ENCODE data around the gene IL11. TPM values are rescaled to one million over a fixed set of nuclear protein-coding genes. Genes with fewer than 3 reads are reported as not detected.
"Not testable (repeated sequence)": the region's sequence is repeated elsewhere in the genome, so short reads cannot be mapped to it uniquely, and the experiment has no call there.

The IL11 gene
- polyA plus RNA-seq, 4 donors, result 0.19 to 0.67 TPM; not detected in 2

DNA sequence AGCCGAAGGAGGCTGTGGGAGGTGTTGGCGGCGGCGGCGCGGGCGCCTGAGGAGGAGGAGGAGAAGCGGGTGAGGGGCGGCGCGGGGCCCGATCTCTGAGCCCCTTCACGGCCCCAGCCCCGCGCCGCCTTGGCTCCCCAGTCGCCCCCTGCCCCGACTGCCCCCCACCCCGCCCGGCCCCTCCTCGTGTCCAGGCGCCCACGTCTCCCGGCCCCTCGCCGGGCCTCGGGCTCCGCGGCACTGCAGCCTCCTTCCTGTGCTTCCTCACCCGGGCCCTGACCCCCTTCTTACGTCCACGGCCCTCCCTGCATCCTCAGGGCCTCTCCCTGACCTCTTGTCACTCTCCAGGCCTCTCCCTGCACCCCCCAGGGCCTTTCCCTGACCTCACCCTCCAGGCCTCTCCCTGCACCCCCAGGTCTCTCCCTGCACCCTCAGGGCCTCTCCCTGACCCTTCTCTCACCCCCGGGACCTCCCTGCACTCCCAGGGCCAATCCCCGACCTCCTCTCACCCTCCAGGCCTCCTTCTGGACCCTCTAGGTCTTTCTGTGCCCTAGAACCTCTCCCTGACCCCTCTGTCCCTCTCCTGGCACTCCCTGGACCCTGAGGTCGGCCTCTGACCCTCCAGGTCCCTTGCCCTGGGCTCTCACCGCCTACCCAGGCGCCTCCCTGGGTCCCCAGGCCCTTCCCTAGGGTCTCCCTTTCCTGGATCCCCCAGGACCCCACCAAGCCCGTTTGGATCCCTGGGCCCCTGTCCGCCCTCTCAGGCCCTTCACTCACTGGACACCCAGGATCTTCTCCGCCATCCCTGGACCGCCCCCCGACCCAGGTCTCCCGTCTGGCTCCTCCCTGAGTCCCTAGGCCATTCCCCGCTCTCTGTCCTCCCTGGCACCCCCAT lies 30.1 kb downstream of the IL11 start:
- DNase-seq, result peak; percentile 24 to 70
- H3K9me3 ChIP-seq (ENCODE audit: control insufficient read depth in 2 of 2, insufficient read depth in 1 of 2, low read depth in 1 of 2, low read length in 1 of 2), result no peaks in the 10 kb centered on the region
- WGBS, 3 donors, result 2 to 5% (median 3%) methylated on average over 19 to 44 of the region's 44 CpGs
- no peak for FAIRE-seq
- H3K4me1 ChIP-seq (ENCODE audit: control insufficient read depth in 3 of 3, insufficient read depth in 2 of 3, low read depth in 1 of 3, low read length in 2 of 3), result peaks cover 0 to 12% (median 4%) of the 10 kb centered on the region in 3 donors
- H3K27ac ChIP-seq (ENCODE audit: low read depth in 1 of 3, low read length in 2 of 3), result peak overlapping the region; percentile 46 to 94 (median 86)
- H3K36me3 ChIP-seq (ENCODE audit: control insufficient read depth in 3 of 3, insufficient read depth in 2 of 3, low read depth in 1 of 3, low read length in 3 of 3), result peaks cover 0 to 35% (median 0%) of the 10 kb centered on the region in 3 donors
- H3K27me3 ChIP-seq (ENCODE audit: control insufficient read depth in 3 of 3, insufficient read depth in 3 of 3, low read length in 3 of 3), result no peaks in the 10 kb centered on the region
- peak overlapping the region; percentile 60 to 67 (median 64) for H3K4me3 ChIP-seq (ENCODE audit: low read depth in 1 of 3, low read length in 3 of 3)

DNA sequence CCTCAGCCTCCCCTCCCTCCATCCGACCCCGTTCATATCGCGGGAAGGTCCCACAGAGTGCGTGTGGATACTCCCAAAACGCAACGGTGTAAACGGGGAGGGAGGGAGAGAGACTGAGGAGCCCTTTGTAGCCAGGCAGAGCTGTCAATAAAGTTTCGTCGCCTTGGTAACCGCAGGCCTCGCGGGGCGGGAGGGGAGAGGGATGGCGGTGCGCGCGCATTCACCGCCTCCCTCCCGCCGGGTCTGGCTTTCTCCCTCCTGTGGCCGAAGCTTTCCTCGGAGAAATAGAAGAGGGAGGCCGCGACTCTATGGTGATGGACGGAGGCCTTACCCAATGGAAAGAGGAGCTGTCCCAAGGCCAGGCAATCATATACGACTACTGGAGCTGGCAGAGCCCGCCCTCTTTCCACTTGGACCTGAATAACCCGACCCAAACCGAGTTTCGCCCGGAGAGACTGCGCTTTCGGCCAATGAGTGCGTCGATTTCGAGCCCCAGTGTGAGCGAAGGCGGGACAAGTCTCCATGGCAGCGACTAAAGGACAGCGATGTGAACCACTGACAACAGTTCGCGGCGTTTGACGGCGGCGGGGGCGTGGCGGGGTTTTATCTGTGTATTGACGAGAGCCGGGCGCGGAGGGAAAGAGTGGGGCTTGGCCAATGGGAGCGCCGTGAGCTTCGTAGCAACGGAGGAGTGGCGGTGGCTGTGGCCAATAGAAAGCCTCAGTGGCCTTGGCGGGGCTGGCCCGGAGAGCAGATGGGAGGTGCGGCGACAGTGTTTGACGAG lies 31.0 kb downstream of the IL11 start, which contains the start of gene KMT5C:
Gene KMT5C (plus strand): TSS at position 772 of the 784 bp plus-strand sequence. CDS start 2,061 bp downstream, outside the sequence.
- Histone ChIP-seq H3K4me3 (ENCODE audit: low read depth in 1 of 3, low read length in 3 of 3) (peak within 1 kb of the TSS; percentile 60 to 67 (median 64)), H3K36me3 (ENCODE audit: control insufficient read depth in 3 of 3, insufficient read depth in 2 of 3, low read depth in 1 of 3, low read length in 3 of 3) (peaks cover 0 to 27% (median 0%) of the 10 kb centered on the region in 3 donors), H3K27me3 (ENCODE audit: control insufficient read depth in 3 of 3, insufficient read depth in 3 of 3, low read length in 3 of 3) (no peaks in the 10 kb centered on the region), H3K27ac (ENCODE audit: low read depth in 1 of 3, low read length in 2 of 3) (peak within 1 kb of the TSS; percentile 93 to 99 (median 95)), H3K9me3 (ENCODE audit: control insufficient read depth in 2 of 2, insufficient read depth in 1 of 2, low read depth in 1 of 2, low read length in 1 of 2) (no peaks in the 10 kb centered on the region), H3K4me1 (ENCODE audit: control insufficient read depth in 3 of 3, insufficient read depth in 2 of 3, low read depth in 1 of 3, low read length in 2 of 3) (peaks cover 0 to 17% (median 4%) of the 10 kb centered on the region in 3 donors)
- 0% methylated on average over 59 to 63 of the region's 63 CpGs for WGBS, 3 donors
- peak; percentile 96 for FAIRE-seq
- DNase-seq, result peak; percentile 100

DNA sequence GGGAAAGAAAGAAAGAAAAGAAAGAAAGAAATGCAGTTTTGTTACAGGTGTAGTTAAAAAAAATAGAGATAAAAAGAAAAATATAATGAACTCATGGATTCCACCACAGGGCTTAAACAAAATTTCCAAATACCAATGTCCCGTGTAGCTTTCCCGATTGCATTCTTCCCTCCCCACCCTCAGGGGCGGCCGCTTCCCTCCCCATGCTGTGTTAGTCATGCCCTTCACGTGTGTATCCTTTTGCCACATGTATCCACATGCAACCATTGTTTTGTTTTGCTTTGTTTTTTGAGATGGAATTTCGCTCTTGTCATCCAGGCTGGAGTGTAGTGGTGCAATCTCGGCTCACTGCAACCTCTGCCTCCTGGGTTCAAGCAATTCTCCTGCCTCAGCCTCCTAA lies 34.2 kb downstream of the IL11 start:
- H3K36me3 ChIP-seq (ENCODE audit: control insufficient read depth in 3 of 3, insufficient read depth in 2 of 3, low read depth in 1 of 3, low read length in 3 of 3), result no peaks in the 10 kb centered on the region
- WGBS, 3 donors, result 82 to 87% (median 85%) methylated on average over 7 of the region's 7 CpGs
- H3K4me1 ChIP-seq (ENCODE audit: control insufficient read depth in 3 of 3, insufficient read depth in 2 of 3, low read depth in 1 of 3, low read length in 2 of 3), result peaks cover 0 to 23% (median 4%) of the 10 kb centered on the region in 3 donors
- no peaks in the 10 kb centered on the region for H3K27me3 ChIP-seq (ENCODE audit: control insufficient read depth in 3 of 3, insufficient read depth in 3 of 3, low read length in 3 of 3)
- FAIRE-seq (no peak), DNase-seq (no peak)
- no peaks in the 10 kb centered on the region for H3K9me3 ChIP-seq (ENCODE audit: control insufficient read depth in 2 of 2, insufficient read depth in 1 of 2, low read depth in 1 of 2, low read length in 1 of 2)
- H3K27ac ChIP-seq (ENCODE audit: low read depth in 1 of 3, low read length in 2 of 3), result no peak overlapping the region
- H3K4me3 ChIP-seq (ENCODE audit: low read depth in 1 of 3, low read length in 3 of 3), result no peak overlapping the region

DNA sequence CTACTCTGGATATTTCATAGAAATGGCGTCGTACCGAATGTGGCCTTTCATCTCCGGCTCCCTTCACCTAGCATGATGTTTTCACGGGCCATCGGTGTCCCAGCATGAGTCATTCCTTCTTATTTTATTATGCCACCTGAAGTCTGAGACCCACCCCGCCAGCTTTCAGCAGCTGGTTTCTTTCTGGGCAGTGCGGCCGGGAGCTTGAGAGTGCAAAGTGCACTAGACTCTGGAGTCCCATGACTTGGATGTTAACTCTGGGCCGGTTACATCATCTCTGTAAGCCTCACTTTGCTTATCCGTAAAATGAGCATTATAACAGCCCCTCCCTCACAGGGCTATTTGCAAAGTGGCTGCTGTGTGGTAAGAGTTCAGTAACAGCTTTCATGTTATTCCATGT lies 36.4 kb downstream of the IL11 start:
- Histone ChIP-seq H3K4me3 (ENCODE audit: low read depth in 1 of 3, low read length in 3 of 3) (no peak overlapping the region), H3K4me1 (ENCODE audit: control insufficient read depth in 3 of 3, insufficient read depth in 2 of 3, low read depth in 1 of 3, low read length in 2 of 3) (peaks cover 0 to 23% (median 0%) of the 10 kb centered on the region in 3 donors), H3K36me3 (ENCODE audit: control insufficient read depth in 3 of 3, insufficient read depth in 2 of 3, low read depth in 1 of 3, low read length in 3 of 3) (no peaks in the 10 kb centered on the region), H3K27me3 (ENCODE audit: control insufficient read depth in 3 of 3, insufficient read depth in 3 of 3, low read length in 3 of 3) (no peaks in the 10 kb centered on the region), H3K9me3 (ENCODE audit: control insufficient read depth in 2 of 2, insufficient read depth in 1 of 2, low read depth in 1 of 2, low read length in 1 of 2) (no peaks in the 10 kb centered on the region), H3K27ac (ENCODE audit: low read depth in 1 of 3, low read length in 2 of 3) (peak overlapping the region; percentile 80 to 93 (median 89))
- DNase-seq, result peak; percentile 96 to 98
- WGBS, 3 donors, result 16 to 57% (median 42%) methylated on average over 11 of the region's 11 CpGs
- FAIRE-seq, result no peak

DNA sequence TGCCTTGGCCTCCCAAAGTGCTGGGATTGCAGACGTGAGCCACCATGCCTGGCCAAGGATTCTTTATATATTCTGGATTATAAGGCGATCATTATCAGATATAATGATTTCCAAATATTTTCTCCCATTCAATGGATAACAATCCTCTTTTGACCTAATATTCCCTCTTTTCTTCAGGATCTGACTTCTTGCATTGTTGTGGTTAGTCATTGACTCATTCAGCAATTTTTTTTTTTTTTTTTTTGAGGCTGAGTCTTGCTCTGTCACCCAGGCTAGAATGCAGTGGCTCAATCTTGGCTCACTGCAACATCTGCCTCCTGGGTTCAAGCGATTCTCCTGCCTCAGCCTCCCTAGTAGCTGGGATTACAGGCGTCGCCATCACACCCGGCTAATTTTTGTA lies 40.5 kb downstream of the IL11 start:
- H3K27me3 ChIP-seq (ENCODE audit: control insufficient read depth in 3 of 3, insufficient read depth in 3 of 3, low read length in 3 of 3); H3K36me3 ChIP-seq (ENCODE audit: control insufficient read depth in 3 of 3, insufficient read depth in 2 of 3, low read depth in 1 of 3, low read length in 3 of 3); DNase-seq; H3K9me3 ChIP-seq (ENCODE audit: control insufficient read depth in 2 of 2, insufficient read depth in 1 of 2, low read depth in 1 of 2, low read length in 1 of 2); FAIRE-seq; H3K27ac ChIP-seq (ENCODE audit: low read depth in 1 of 3, low read length in 2 of 3); H3K4me3 ChIP-seq (ENCODE audit: low read depth in 1 of 3, low read length in 3 of 3): not testable (repeated sequence)
- WGBS, 3 donors, result 89 to 95% (median 89%) methylated on average over 6 of the region's 6 CpGs
- peaks cover 0 to 23% (median 0%) of the 10 kb centered on the region in 3 donors for H3K4me1 ChIP-seq (ENCODE audit: control insufficient read depth in 3 of 3, insufficient read depth in 2 of 3, low read depth in 1 of 3, low read length in 2 of 3)

DNA sequence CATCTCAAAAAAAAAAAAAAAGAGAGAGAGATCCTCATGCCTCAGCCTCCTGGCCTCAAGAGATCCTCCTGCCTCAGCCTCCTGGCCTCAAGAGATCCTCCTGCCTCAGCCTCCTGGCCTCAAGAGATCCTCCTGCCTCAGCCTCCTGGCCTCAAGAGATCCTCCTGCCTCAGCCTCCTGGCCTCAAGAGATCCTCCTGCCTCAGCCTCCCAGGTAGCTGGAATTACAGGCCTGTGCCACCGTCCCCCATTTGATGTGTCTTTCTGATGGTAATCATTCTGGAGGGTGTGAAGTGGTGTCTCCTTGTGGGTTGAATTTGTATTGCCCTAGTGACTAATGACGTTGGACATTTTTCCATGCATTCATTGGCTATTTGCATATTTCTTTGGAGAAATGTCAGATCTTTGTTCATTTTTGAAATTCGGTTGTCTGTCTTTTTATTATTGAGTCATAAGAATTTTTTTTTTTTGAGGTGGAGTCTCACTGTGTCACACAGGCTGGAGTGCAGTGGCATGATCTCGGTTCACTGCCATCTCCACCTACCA lies 41.4 kb downstream of the IL11 start:
- H3K4me3 ChIP-seq (ENCODE audit: low read depth in 1 of 3, low read length in 3 of 3); FAIRE-seq; H3K27me3 ChIP-seq (ENCODE audit: control insufficient read depth in 3 of 3, insufficient read depth in 3 of 3, low read length in 3 of 3); H3K9me3 ChIP-seq (ENCODE audit: control insufficient read depth in 2 of 2, insufficient read depth in 1 of 2, low read depth in 1 of 2, low read length in 1 of 2); H3K36me3 ChIP-seq (ENCODE audit: control insufficient read depth in 3 of 3, insufficient read depth in 2 of 3, low read depth in 1 of 3, low read length in 3 of 3); H3K27ac ChIP-seq (ENCODE audit: low read depth in 1 of 3, low read length in 2 of 3): not testable (repeated sequence)
- WGBS, 3 donors, result 52 to 74% (median 57%) methylated on average over 4 of the region's 4 CpGs
- peaks cover 0 to 15% (median 0%) of the 10 kb centered on the region in 3 donors for H3K4me1 ChIP-seq (ENCODE audit: control insufficient read depth in 3 of 3, insufficient read depth in 2 of 3, low read depth in 1 of 3, low read length in 2 of 3)
- peak in 1 of 2 donors; percentile 41 for DNase-seq

DNA sequence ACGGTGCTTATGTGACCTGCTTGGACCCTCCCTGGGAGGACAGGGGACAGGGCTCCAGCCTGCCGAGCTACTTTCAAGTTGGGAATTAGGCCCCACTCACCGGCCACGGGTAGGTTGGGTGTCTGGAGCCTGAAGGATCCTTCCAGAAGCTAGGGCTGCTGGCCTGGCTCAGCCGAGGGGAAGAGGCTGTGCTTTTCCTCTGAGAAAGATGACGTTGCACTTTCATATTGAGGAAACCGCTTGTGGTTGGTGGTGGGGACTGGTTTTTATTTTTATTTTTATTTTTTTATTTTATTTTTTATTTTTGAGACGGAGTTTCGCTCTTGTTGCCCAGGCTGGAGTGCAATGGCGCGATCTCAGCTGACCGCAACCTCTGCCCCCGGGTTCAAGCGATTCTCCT lies 45.1 kb downstream of the IL11 start, which contains the start of gene TMEM150B:
Gene TMEM150B (minus strand): TSS at position 170 of the 400 bp plus-strand sequence. CDS start 4,305 bp downstream, outside the sequence.
- DNase-seq, result no peak
- H3K9me3 ChIP-seq (ENCODE audit: control insufficient read depth in 2 of 2, insufficient read depth in 1 of 2, low read depth in 1 of 2, low read length in 1 of 2), result peaks cover 0 to 5% of the 10 kb centered on the region in 2 donors
- WGBS, 3 donors, result 74 to 84% (median 80%) methylated on average over 14 of the region's 14 CpGs
- H3K27ac ChIP-seq (ENCODE audit: low read depth in 1 of 3, low read length in 2 of 3), result peak within 1 kb of the TSS in 1 of 3 donors; percentile 55
- peaks cover 0 to 34% (median 0%) of the 10 kb centered on the region in 3 donors for H3K4me1 ChIP-seq (ENCODE audit: control insufficient read depth in 3 of 3, insufficient read depth in 2 of 3, low read depth in 1 of 3, low read length in 2 of 3)
- H3K27me3 ChIP-seq (ENCODE audit: control insufficient read depth in 3 of 3, insufficient read depth in 3 of 3, low read length in 3 of 3), result no peaks in the 10 kb centered on the region
- H3K36me3 ChIP-seq (ENCODE audit: control insufficient read depth in 3 of 3, insufficient read depth in 2 of 3, low read depth in 1 of 3, low read length in 3 of 3), result peaks cover 0 to 6% (median 0%) of the 10 kb centered on the region in 3 donors
- no peak within 1 kb of the TSS for H3K4me3 ChIP-seq (ENCODE audit: low read depth in 1 of 3, low read length in 3 of 3)
- FAIRE-seq, result no peak

DNA sequence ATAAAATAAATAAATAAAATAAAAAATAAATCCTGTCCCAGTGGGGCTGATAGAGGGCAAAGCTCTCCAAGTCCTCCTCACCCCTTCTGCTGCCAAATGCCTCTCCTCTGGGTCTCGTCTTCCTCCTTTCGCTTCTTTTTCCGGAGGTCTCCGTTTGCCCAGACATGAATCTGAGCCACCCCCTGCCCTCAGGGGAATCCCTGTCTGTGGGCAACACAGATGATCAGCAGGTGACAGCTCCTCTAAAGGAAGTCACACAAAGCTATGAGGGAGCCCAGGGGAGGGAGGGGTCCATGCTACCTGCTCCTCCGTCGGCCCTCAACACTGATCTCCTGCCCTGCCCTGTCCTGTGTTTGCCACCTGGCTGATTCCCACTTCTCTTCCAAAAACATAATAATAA lies 45.6 kb downstream of the IL11 start:
- Histone ChIP-seq H3K27me3 (ENCODE audit: control insufficient read depth in 3 of 3, insufficient read depth in 3 of 3, low read length in 3 of 3) (peaks cover 0 to 3% (median 0%) of the 10 kb centered on the region in 3 donors), H3K4me1 (ENCODE audit: control insufficient read depth in 3 of 3, insufficient read depth in 2 of 3, low read depth in 1 of 3, low read length in 2 of 3) (peaks cover 0 to 38% (median 0%) of the 10 kb centered on the region in 3 donors), H3K27ac (ENCODE audit: low read depth in 1 of 3, low read length in 2 of 3) (peak overlapping the region in 1 of 3 donors; percentile 55), H3K4me3 (ENCODE audit: low read depth in 1 of 3, low read length in 3 of 3) (no peak overlapping the region), H3K36me3 (ENCODE audit: control insufficient read depth in 3 of 3, insufficient read depth in 2 of 3, low read depth in 1 of 3, low read length in 3 of 3) (peaks cover 0 to 11% (median 1%) of the 10 kb centered on the region in 3 donors), H3K9me3 (ENCODE audit: control insufficient read depth in 2 of 2, insufficient read depth in 1 of 2, low read depth in 1 of 2, low read length in 1 of 2) (peaks cover 0 to 5% of the 10 kb centered on the region in 2 donors)
- WGBS, 3 donors, result 79 to 93% (median 91%) methylated on average over 6 of the region's 6 CpGs
- no peak for FAIRE-seq
- DNase-seq, result no peak

Data from small intestine (tissue), 7 donors.